BJ (cell line): Measurements from ENCODE around the gene COL23A1. TPM values are rescaled to one million over a fixed set of nuclear protein-coding genes. Genes with fewer than 3 reads are reported as not detected.

Experiments
- CTCF ChIA-PET: fragments of 350-600 bp; formaldehyde crosslinking; extraction: SDS; loops from one replicate; lab custom pipeline; 2021; ENCODE audit warnings: antibody characterized with exemption, inconsistent platforms; lab: Yijun Ruan, JAX
- POLR2A ChIA-PET: fragments of 300-600 bp; sonication (Branson Sonifier 250); formaldehyde crosslinking; extraction: SDS; loops from one replicate; lab custom pipeline; 2021; ENCODE audit warnings: antibody characterized with exemption; lab: Charles Lee
- DNase-seq: peaks from one replicate; pipeline ENCODE4 v3.0.0-alpha.2; 2011; ENCODE audit warnings: low read depth
- H3K27me3 ChIP-seq: 2 replicates; pipeline ENCODE4 v1.6.0; 2011; ENCODE audit warnings: low read length; ENCODE audit not compliant: control insufficient read depth, insufficient read depth
- H3K36me3 ChIP-seq: 2 replicates; pipeline ENCODE4 v1.5.1; 2011; ENCODE audit warnings: low read length; ENCODE audit not compliant: control insufficient read depth, insufficient read depth
- H3K4me3 ChIP-seq: 2 replicates; pipeline ENCODE4 v1.5.1; 2011; ENCODE audit warnings: low read depth, mild to moderate bottlenecking, control low read depth, low read length
- CTCF ChIP-seq: IDR thresholded peaks from 2 replicates; pipeline ENCODE4 v1.5.1; 2011; ENCODE audit warnings: low read depth, mild to moderate bottlenecking, control low read depth, inconsistent platforms, low read length, moderate library complexity; ENCODE audit not compliant: insufficient read depth
- polyA plus RNA-seq: library from polyadenylated mRNA; depleted of rRNA; stranded (reverse); fragments of >200 nt; gene quantifications from 2 replicates; pipeline ENCODE4 v1.2.3, GENCODE V29; 2011

COL23A1 gene
- polyA plus RNA-seq, 1 experiment: not detected

DNA sequence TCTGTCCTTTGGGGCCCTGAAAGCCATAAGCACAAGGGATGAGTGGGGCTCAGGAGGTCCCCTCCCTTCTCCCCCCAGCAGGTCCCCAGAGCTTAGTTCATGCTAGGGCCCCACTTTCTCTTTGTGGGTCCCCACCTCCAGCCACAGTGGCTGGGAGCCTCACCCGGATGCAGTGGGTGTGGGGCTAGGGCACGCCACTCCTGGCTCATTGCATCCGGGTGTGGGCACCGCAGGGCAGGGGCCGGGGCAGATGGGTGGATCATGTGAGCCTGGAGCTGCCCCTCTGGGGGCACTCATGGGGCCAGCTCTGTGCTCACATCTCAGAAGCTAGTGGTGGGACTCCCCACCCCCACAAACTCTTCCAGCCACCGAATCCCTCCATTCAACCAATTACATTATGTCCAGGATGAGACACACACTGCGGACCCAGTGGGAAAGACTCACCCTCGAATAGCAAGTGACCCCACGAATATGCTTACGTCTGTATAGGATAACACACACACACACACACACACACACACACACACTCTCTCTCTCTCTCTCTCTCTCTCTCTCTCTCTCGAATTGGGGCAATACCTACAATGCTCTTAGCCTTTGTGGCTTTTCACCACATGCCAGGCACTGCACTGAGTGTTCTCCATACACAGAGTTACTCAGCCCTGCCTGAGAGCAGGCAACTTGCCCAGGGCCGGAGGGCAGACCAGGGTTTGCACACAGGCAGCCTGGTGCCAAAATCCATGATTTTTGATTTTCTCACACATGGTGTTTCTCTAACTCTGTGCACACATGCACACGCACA is 340.8 kb downstream of the COL23A1 start:
- no peak for TF ChIP-seq CTCF
- POLR2A ChIA-PET: no interaction called here
- Histone ChIP-seq H3K27me3 (no peaks in the 10 kb centered on the region), H3K4me3 (no peak overlapping the region), H3K36me3 (no peaks in the 10 kb centered on the region)
- CTCF ChIA-PET: interaction anchor here (1.9 kb wide), 1 partner anchor 15 kb away, joined by 5 read pairs; no protein-coding TSS in a partner anchor
- DNase-seq: no peak

GRCh38 chr5:178248750-178249149 is 341.4 kb downstream of the COL23A1 start:
- no peak for DNase-seq
- no peaks in the 10 kb centered on the region for H3K36me3 ChIP-seq
- no peaks in the 10 kb centered on the region for H3K27me3 ChIP-seq
- no peak overlapping the region for H3K4me3 ChIP-seq
- no peak for TF ChIP-seq CTCF
- POLR2A ChIA-PET: no interaction called here
- CTCF ChIA-PET: interaction anchor here (1.9 kb wide), 1 partner anchor 14 kb away, joined by 5 read pairs; no protein-coding TSS in a partner anchor

- ChIA-PET CTCF (interaction anchor here (1.9 kb wide), 1 partner anchor 13 kb away, joined by 5 read pairs; no protein-coding TSS in a partner anchor), POLR2A (no interaction called here)
- no peaks in the 10 kb centered on the region for H3K36me3 ChIP-seq
- H3K27me3 ChIP-seq: no peaks in the 10 kb centered on the region
- no peak for TF ChIP-seq CTCF
- H3K4me3 ChIP-seq: no peak overlapping the region
- no peak for DNase-seq
Measured at GRCh38 chr5:178247481-178248456, 342.4 kb downstream of the COL23A1 start.

- H3K4me3 ChIP-seq: no peak overlapping the region
- no peaks in the 10 kb centered on the region for H3K36me3 ChIP-seq
- no peak for TF ChIP-seq CTCF
- ChIA-PET CTCF (no interaction called here), POLR2A (no interaction called here)
- no peaks in the 10 kb centered on the region for H3K27me3 ChIP-seq
- DNase-seq: no peak
Measured at GRCh38 chr5:178246624-178247279, 343.4 kb downstream of the COL23A1 start.
